Measurements from ENCODE around the gene TIMM10.

Gene TIMM10

GRCh38 chr11:57502376-57502775 is 28.2 kb downstream of the TIMM10 start:
- DNase-seq, result no peak

GRCh38 chr11:57501953-57502352 is 28.6 kb downstream of the TIMM10 start:
- DNase-seq, result no peak

- DNase-seq, result no peak
Measured at GRCh38 chr11:57500926-57501325, 29.6 kb downstream of the TIMM10 start.

GRCh38 chr11:57500515-57500914 is 30.0 kb downstream of the TIMM10 start:
- no peak for DNase-seq

GRCh38 chr11:57499983-57500461 is 30.5 kb downstream of the TIMM10 start:
- no peak for DNase-seq

- DNase-seq, result no peak
Measured at GRCh38 chr11:57499413-57499982, 31.1 kb downstream of the TIMM10 start.

- no peak for DNase-seq
Measured at GRCh38 chr11:57498540-57498939, 32.0 kb downstream of the TIMM10 start.

GRCh38 chr11:57497303-57498247 is 33.0 kb downstream of the TIMM10 start:
- no peak for DNase-seq

GRCh38 chr11:57496109-57496820 is 34.3 kb downstream of the TIMM10 start:
- no peak for DNase-seq

GRCh38 chr11:57493507-57494503 is 36.7 kb downstream of the TIMM10 start:
- no peak for DNase-seq

- peak; percentile 49 to 53 for DNase-seq
Measured at GRCh38 chr11:57491371-57492061, 39.0 kb downstream of the TIMM10 start.

- DNase-seq, result no peak
Measured at GRCh38 chr11:57490456-57491248, 39.9 kb downstream of the TIMM10 start.

- DNase-seq, result no peak
Measured at GRCh38 chr11:57487920-57488659, 42.5 kb downstream of the TIMM10 start.

- no peak for DNase-seq
Measured at GRCh38 chr11:57487021-57487778, 43.4 kb downstream of the TIMM10 start.

- DNase-seq, result peak; percentile 60 to 62
Measured at GRCh38 chr11:57485217-57485990, 45.1 kb downstream of the TIMM10 start.

GRCh38 chr11:57484141-57484710 is 46.3 kb downstream of the TIMM10 start:
- peak; percentile 61 to 69 for DNase-seq

GRCh38 chr11:57483562-57483918 is 47.0 kb downstream of the TIMM10 start:
- DNase-seq, result no peak
